Measurements from ENCODE around the gene CYTH4.

CYTH4 gene

GRCh38 chr22:37295213-37295886, 13.0 kb downstream of the CYTH4 start:
- POLR2A ChIA-PET (ENCODE audit: low non-redundant PET) = no interaction called here
- TF ChIP-seq, protein P1, sequence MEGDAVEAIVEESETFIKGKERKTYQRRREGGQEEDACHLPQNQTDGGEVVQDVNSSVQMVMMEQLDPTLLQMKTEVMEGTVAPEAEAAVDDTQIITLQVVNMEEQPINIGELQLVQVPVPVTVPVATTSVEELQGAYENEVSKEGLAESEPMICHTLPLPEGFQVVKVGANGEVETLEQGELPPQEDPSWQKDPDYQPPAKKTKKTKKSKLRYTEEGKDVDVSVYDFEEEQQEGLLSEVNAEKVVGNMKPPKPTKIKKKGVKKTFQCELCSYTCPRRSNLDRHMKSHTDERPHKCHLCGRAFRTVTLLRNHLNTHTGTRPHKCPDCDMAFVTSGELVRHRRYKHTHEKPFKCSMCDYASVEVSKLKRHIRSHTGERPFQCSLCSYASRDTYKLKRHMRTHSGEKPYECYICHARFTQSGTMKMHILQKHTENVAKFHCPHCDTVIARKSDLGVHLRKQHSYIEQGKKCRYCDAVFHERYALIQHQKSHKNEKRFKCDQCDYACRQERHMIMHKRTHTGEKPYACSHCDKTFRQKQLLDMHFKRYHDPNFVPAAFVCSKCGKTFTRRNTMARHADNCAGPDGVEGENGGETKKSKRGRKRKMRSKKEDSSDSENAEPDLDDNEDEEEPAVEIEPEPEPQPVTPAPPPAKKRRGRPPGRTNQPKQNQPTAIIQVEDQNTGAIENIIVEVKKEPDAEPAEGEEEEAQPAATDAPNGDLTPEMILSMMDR (conservative IDR thresholded peaks at IDR 0.05; ENCODE audit: low read depth) = no peak
- CTCF ChIA-PET = interaction anchor here (0.6 to 0.8 kb wide), 2 partner anchors 64 to 517 kb away, joined by 3 to 4 read pairs; no protein-coding TSS in a partner anchor
- DNase-seq (ENCODE audit: low spot score) = no peak
- no peak overlapping the region for H3K27ac ChIP-seq

DNA sequence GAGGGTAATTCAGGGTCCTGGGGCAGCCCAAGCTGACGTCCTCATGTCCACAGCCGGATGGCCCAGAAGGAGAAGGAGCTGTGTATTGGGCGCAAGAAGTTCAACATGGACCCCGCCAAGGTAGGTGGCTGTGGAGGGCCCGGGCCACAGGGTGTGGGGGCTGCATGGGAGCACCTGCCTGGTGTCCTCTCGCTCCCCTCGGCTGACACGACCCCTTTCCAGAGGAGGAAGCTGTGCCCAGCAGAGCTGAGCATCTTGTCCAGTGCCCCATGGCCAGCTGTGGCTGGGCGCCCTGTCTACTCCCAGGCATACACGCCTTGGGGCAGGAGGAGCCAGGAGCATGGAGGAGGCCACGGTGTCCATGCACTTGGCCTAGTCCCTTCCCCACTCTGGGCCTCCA, 13.6 kb downstream of the CYTH4 start:
- ChIA-PET POLR2A (ENCODE audit: low non-redundant PET) (no interaction called here), CTCF (interaction anchor here (0.6 to 0.8 kb wide), 2 partner anchors 64 to 516 kb away, joined by 3 to 4 read pairs; no protein-coding TSS in a partner anchor)
- DNase-seq (ENCODE audit: low spot score) = no peak
- TF ChIP-seq, protein P1 (conservative IDR thresholded peaks at IDR 0.05; ENCODE audit: low read depth) = no peak
- H3K27ac ChIP-seq = no peak overlapping the region

DNA sequence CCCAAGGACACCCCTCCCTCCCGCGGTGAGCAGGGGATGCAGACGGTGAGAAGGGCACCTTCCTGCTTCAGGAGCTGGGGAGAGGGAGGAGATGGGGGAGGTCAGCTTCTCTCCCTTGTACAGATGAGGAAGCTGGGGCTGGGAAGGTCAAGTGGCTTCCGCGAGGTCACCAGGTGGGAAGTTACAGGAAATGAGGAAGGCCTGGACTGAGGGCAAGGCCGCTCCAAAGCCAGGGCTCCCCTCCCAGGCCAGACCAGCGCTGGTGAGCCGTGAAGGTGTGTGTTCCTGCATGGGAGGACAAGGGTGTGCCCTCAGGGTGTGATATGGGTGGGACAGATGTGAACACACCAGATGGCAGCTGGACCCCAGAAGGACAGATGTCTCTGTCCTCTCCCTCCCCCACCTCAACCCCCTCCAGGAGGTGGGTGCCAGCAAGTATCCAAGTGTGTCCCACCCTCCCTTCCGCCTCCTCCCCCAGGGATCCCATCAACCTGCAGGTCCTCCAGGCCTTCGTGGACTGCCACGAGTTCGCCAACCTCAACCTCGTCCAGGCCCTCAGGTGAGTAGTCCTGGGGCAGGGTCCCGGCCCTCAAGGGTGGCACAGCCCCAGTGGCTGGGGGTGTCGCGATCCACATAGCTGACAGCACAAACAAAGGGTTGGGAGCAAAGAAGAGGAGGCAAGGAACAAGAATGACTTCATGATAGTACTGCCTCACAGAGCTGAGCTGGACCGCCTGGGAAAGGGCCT, 16.6 kb downstream of the CYTH4 start:
- no peak overlapping the region for H3K27ac ChIP-seq
- no peak for DNase-seq (ENCODE audit: low spot score)
- TF ChIP-seq, protein P1 (conservative IDR thresholded peaks at IDR 0.05; ENCODE audit: low read depth) = no peak
- CTCF ChIA-PET = no interaction called here
- POLR2A ChIA-PET (ENCODE audit: low non-redundant PET) = no interaction called here

GRCh38 chr22:37299969-37300509, 17.7 kb downstream of the CYTH4 start:
- no peak for DNase-seq (ENCODE audit: low spot score)
- H3K27ac ChIP-seq = no peak overlapping the region
- CTCF ChIA-PET = interaction anchor here (0.6 kb wide), 1 partner anchor 9 kb away, joined by 3 read pairs; no protein-coding TSS in a partner anchor
- TF ChIP-seq, protein P1 (conservative IDR thresholded peaks at IDR 0.05; ENCODE audit: low read depth) = no peak
- POLR2A ChIA-PET (ENCODE audit: low non-redundant PET) = no interaction called here

DNA sequence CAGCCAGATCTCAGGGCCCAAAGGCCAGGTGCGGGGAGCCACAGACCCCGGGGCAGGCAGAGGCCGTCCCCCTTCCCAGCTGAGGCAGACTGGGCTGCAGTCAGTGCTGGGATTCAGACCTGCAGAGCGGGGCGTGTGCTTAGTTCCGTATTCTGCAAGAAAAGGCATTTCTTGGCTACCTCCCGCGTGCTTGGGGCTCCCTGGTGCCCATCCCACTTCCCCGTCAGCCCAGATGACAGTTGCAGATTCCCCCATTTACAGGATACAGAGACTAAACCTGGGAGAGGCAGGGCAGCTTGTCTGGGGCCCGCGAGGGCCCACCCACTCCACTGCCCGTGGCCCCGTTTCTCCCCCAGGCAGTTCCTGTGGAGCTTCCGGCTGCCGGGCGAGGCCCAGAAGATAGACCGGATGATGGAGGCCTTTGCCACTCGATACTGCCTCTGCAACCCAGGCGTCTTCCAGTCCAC, 18.3 kb downstream of the CYTH4 start:
- TF ChIP-seq, protein P1 (conservative IDR thresholded peaks at IDR 0.05; ENCODE audit: low read depth) = no peak
- peak overlapping the region; percentile 9; the same call in 1 of the 2 replicates for H3K27ac ChIP-seq
- ChIA-PET CTCF (interaction anchor here (0.6 kb wide), 1 partner anchor 8 kb away, joined by 3 read pairs; no protein-coding TSS in a partner anchor), POLR2A (ENCODE audit: low non-redundant PET) (no interaction called here)
- DNase-seq (ENCODE audit: low spot score) = no peak

GRCh38 chr22:37301144-37301830, 19.0 kb downstream of the CYTH4 start:
- no peak for DNase-seq (ENCODE audit: low spot score)
- TF ChIP-seq, protein P1 (conservative IDR thresholded peaks at IDR 0.05; ENCODE audit: low read depth) = no peak
- peak overlapping the region; percentile 9; the same call in 1 of the 2 replicates for H3K27ac ChIP-seq
- ChIA-PET POLR2A (ENCODE audit: low non-redundant PET) (no interaction called here), CTCF (no interaction called here)

Data from RWPE1 (cell line).